NCI-H187 treated with DMSO at 0.1 percent for 48 hours (cell line): ENCODE measurements around the gene ADARB2.
"Not testable (repeated sequence)": the region's sequence is repeated elsewhere in the genome, so short reads cannot be mapped to it uniquely, and the experiment has no call there.

Experiments used
- DNase-seq: peaks from one replicate; lab custom pipeline; 2025; lab: John Stamatoyannopoulos, UW

Gene ADARB2

GRCh38 chr10:1425879-1426278 lies 311.4 kb downstream of the ADARB2 start:
- DNase-seq: no peak

GRCh38 chr10:1424648-1425047 lies 312.7 kb downstream of the ADARB2 start:
- DNase-seq: no peak

GRCh38 chr10:1423676-1424253 lies 313.6 kb downstream of the ADARB2 start:
- no peak for DNase-seq

GRCh38 chr10:1422275-1422674 lies 315.1 kb downstream of the ADARB2 start:
- DNase-seq: no peak

- DNase-seq: peak; percentile 74
Observed at GRCh38 chr10:1420661-1421362, 316.5 kb downstream of the ADARB2 start.

- DNase-seq: no peak
Observed at GRCh38 chr10:1419796-1420610, 317.3 kb downstream of the ADARB2 start.

GRCh38 chr10:1418031-1418550 lies 319.2 kb downstream of the ADARB2 start:
- no peak for DNase-seq

- no peak for DNase-seq
Observed at GRCh38 chr10:1417574-1417973, 319.8 kb downstream of the ADARB2 start.

- no peak for DNase-seq
Observed at GRCh38 chr10:1416456-1417037, 320.8 kb downstream of the ADARB2 start.

GRCh38 chr10:1414893-1415292 lies 322.4 kb downstream of the ADARB2 start:
- DNase-seq: no peak

GRCh38 chr10:1414346-1414745 lies 323.0 kb downstream of the ADARB2 start:
- DNase-seq: not testable (repeated sequence)

- no peak for DNase-seq
Observed at GRCh38 chr10:1413823-1414222, 323.5 kb downstream of the ADARB2 start.

- DNase-seq: peak; percentile 2
Observed at GRCh38 chr10:1413256-1413655, 324.1 kb downstream of the ADARB2 start.

- peak; percentile 80 for DNase-seq
Observed at GRCh38 chr10:1412531-1413189, 324.7 kb downstream of the ADARB2 start.

GRCh38 chr10:1411956-1412355 lies 325.4 kb downstream of the ADARB2 start:
- DNase-seq: no peak

GRCh38 chr10:1411451-1411850 lies 325.9 kb downstream of the ADARB2 start:
- no peak for DNase-seq

GRCh38 chr10:1410469-1411395 lies 326.6 kb downstream of the ADARB2 start:
- no peak for DNase-seq

GRCh38 chr10:1410032-1410431 lies 327.3 kb downstream of the ADARB2 start:
- DNase-seq: no peak

GRCh38 chr10:1409392-1409791 lies 327.9 kb downstream of the ADARB2 start:
- DNase-seq: no peak

GRCh38 chr10:1408651-1409367 lies 328.5 kb downstream of the ADARB2 start:
- DNase-seq: no peak
